MCF 10A (cell line): ENCODE results near the gene NAXE. TPM values are rescaled to one million over a fixed set of nuclear protein-coding genes. Genes with fewer than 3 reads are reported as not detected.
A peak's percentile ranks its signal among the peaks of the same experiment; 100 is the strongest.
"Not testable (repeated sequence)": the region's sequence is repeated elsewhere in the genome, so short reads cannot be mapped to it uniquely, and the experiment has no call there.

Experiments
- BruUV-seq: library from RNA; stranded (reverse); fragments of 400-500 nt; replicated peaks from 2 replicates; lab custom pipeline; 2021; lab: Mats Ljungman, UMichigan
- CTCF ChIA-PET: fragments of 300-600 bp; sonication (Branson Sonifier 250); formaldehyde crosslinking; extraction: SDS; loops from one replicate; lab custom pipeline; 2021; ENCODE audit warnings: antibody characterized with exemption, inconsistent platforms; lab: Yijun Ruan, JAX
- POLR2A ChIA-PET: fragments of 300-600, 350-650 bp; sonication (Branson Sonifier 250); formaldehyde crosslinking; extraction: SDS; loops from one replicate; lab custom pipeline; 2020; ENCODE audit warnings: antibody characterized with exemption, inconsistent platforms; lab: Yijun Ruan, JAX
- DNase-seq: peaks from one replicate; pipeline ENCODE4 v3.0.0-alpha.2; 2018; ENCODE audit not compliant: unreplicated experiment
- H3K27ac Mint-ChIP-seq: one replicate; pipeline ENCODE4 v1.8.0; 2022; ENCODE audit warnings: mild to moderate bottlenecking, low read depth, mixed read lengths; ENCODE audit not compliant: unreplicated experiment
- H3K27me3 Mint-ChIP-seq: one replicate; pipeline ENCODE4 v1.8.0; 2022; ENCODE audit warnings: mixed read lengths; ENCODE audit not compliant: insufficient read depth, unreplicated experiment
- H3K36me3 Mint-ChIP-seq: one replicate; pipeline ENCODE4 v1.8.0; 2022; ENCODE audit warnings: mild to moderate bottlenecking, moderate library complexity, mixed read lengths; ENCODE audit not compliant: insufficient read depth, unreplicated experiment
- H3K4me1 Mint-ChIP-seq: one replicate; pipeline ENCODE4 v1.8.0; 2022; ENCODE audit warnings: mixed read lengths; ENCODE audit not compliant: insufficient read depth, unreplicated experiment
- H3K4me3 Mint-ChIP-seq: one replicate; pipeline ENCODE4 v1.8.0; 2022; ENCODE audit warnings: mild to moderate bottlenecking, moderate library complexity, mixed read lengths; ENCODE audit not compliant: unreplicated experiment
- H3K9me3 Mint-ChIP-seq: one replicate; pipeline ENCODE4 v1.8.0; 2022; ENCODE audit warnings: mixed read lengths; ENCODE audit not compliant: unreplicated experiment
- intact Hi-C: fragments of 100-400 bp; cut with micrococcal nuclease; formaldehyde crosslinking; loops from 2 replicates; pipeline ENCODE4 v1.14.1; 2022
- total RNA-seq: library from RNA; stranded (reverse); gene quantifications from 2 replicates; pipeline ENCODE4 v1.2.3, GENCODE V29; 2022
- TF ChIP-seq, protein P1 (sequence below): fragments of 200-600 bp; IDR thresholded peaks from one replicate; pipeline ENCODE4 v1.8.0; 2022; ENCODE audit warnings: antibody characterized with exemption, mild to moderate bottlenecking; ENCODE audit not compliant: unreplicated experiment

The NAXE gene
- total RNA-seq, 1 experiment from 2014 or later = 155 TPM

DNA sequence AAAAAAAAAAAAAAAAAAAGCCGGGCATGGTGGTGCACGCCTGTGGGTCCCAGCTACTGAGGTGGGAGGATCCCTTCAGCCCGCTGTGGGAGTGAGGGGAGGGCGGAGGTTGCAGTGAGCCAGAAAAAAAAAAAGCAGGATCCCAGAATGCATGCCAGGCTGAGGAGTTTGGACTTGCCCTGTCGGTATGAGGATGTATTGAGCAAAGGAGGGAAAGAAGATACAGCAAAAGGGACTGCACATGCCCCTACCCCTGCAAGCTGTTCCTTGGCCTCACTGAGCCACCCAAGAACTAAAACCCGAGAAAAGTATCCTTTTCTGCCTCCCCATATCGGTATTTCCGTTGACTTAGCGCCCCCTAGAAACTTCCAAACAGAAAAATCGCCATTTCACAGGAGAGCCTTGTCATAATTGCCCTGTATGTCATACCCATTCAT, 11.0 kb downstream of the NAXE start:
- no peaks in the 10 kb centered on the region for H3K27me3 Mint-ChIP-seq
- peak; percentile 63 for DNase-seq
- peaks cover 18% of the 10 kb centered on the region for H3K4me1 Mint-ChIP-seq
- H3K9me3 Mint-ChIP-seq = no peaks in the 10 kb centered on the region
- TF ChIP-seq, protein P1, sequence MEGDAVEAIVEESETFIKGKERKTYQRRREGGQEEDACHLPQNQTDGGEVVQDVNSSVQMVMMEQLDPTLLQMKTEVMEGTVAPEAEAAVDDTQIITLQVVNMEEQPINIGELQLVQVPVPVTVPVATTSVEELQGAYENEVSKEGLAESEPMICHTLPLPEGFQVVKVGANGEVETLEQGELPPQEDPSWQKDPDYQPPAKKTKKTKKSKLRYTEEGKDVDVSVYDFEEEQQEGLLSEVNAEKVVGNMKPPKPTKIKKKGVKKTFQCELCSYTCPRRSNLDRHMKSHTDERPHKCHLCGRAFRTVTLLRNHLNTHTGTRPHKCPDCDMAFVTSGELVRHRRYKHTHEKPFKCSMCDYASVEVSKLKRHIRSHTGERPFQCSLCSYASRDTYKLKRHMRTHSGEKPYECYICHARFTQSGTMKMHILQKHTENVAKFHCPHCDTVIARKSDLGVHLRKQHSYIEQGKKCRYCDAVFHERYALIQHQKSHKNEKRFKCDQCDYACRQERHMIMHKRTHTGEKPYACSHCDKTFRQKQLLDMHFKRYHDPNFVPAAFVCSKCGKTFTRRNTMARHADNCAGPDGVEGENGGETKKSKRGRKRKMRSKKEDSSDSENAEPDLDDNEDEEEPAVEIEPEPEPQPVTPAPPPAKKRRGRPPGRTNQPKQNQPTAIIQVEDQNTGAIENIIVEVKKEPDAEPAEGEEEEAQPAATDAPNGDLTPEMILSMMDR = peak; percentile 31
- intact Hi-C loops = loop anchor here (10.0 kb wide), 1 partner anchor 98 kb away; the partner anchor contains the start of gene MEF2D
- peaks cover 35% of the 10 kb centered on the region for H3K36me3 Mint-ChIP-seq
- H3K27ac Mint-ChIP-seq = peak overlapping the region; percentile 31
- no TSS peak for BruUV-seq
- CTCF ChIA-PET = interaction anchor here (0.6 to 8.3 kb wide), 20 partner anchors 9 to 366 kb away, joined by 3 to 64 read pairs (median 4); partner anchors contain the start of gene NAXE
- POLR2A ChIA-PET = interaction anchor here (0.6 to 7.0 kb wide), 10 partner anchors 11 to 509 kb away, joined by 3 to 134 read pairs (median 9); partner anchors contain the start of genes MEF2D and NAXE
- peak overlapping the region; percentile 86 for H3K4me3 Mint-ChIP-seq

DNA sequence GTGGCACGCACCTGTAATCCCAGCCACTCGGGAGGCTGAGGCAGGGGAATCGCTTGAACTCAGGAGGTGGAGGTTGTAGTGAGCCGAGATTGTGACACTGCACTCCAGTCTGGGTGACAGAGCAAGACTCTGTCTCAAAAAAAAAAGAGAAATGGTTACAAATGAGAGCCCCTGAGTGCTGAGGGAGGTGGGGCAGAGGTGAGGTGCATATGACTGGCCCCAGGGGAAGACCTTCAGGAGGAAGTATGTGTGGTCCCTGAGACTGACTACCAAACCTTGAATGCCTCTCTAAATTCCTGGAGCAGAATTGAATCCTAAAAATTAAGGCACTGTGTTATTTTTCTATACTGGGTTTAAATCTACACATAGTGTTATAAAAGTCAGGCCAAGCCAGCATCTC, 15.8 kb downstream of the NAXE start:
- CTCF ChIA-PET, DNase-seq, H3K9me3 Mint-ChIP-seq, H3K27ac Mint-ChIP-seq, H3K36me3 Mint-ChIP-seq, H3K4me3 Mint-ChIP-seq, H3K4me1 Mint-ChIP-seq, POLR2A ChIA-PET, BruUV-seq: not testable (repeated sequence)
- intact Hi-C loops = loop anchor here (10.0 kb wide), 1 partner anchor 103 kb away; the partner anchor contains the start of gene MEF2D
- peaks cover 16% of the 10 kb centered on the region for H3K27me3 Mint-ChIP-seq

DNA sequence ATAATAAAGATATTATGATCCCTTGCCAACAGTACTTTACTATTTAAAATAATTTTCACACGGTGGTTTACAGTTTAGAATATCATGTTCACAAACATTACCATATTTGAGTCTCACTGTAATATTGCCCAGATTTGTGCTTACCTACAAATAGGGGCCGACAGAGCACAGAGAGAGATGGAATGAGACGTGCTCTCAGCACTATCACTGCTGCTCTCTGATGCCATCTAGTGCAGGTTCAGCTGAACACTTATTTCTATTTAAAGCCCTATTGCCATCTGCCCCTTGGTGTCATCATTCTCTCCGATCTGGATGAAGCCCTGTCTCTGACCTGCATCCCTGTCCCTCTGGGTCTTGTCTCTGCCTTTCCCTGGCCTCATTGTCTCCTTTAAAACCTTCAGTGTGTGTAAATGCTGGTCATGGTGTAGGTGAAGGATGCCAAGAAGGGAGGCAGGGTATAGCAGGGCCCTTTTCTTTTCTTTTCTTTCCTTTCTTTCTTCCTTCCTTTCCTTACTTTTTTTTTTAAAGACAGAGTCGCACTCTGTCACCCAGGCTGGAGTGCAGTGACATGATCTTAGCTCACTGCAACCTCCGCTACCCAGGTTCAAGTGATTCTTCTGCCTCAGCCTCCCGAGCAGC, 16.6 kb downstream of the NAXE start:
- H3K36me3 Mint-ChIP-seq = peaks cover 5% of the 10 kb centered on the region
- TF ChIP-seq, protein P1 = peak; percentile 89
- ChIA-PET POLR2A (interaction anchor here (0.6 to 1.8 kb wide), 6 partner anchors 9 to 151 kb away, joined by 3 to 10 read pairs (median 4); partner anchors contain the start of genes MEF2D and NAXE), CTCF (interaction anchor here (0.6 to 3.2 kb wide), 52 partner anchors 9 to 255 kb away, joined by 3 to 38 read pairs (median 5); partner anchors contain the start of genes MEF2D, NAXE and TTC24)
- peak; percentile 87 for DNase-seq
- H3K9me3 Mint-ChIP-seq = no peaks in the 10 kb centered on the region
- no peaks in the 10 kb centered on the region for H3K4me1 Mint-ChIP-seq
- H3K4me3 Mint-ChIP-seq = no peak overlapping the region
- peaks cover 24% of the 10 kb centered on the region for H3K27me3 Mint-ChIP-seq
- BruUV-seq = no TSS peak
- intact Hi-C loops = loop anchor here (1.0 to 10.0 kb wide), 4 partner anchors 24 to 223 kb away; partner anchors contain the start of gene MEF2D
- no peak overlapping the region for H3K27ac Mint-ChIP-seq

DNA sequence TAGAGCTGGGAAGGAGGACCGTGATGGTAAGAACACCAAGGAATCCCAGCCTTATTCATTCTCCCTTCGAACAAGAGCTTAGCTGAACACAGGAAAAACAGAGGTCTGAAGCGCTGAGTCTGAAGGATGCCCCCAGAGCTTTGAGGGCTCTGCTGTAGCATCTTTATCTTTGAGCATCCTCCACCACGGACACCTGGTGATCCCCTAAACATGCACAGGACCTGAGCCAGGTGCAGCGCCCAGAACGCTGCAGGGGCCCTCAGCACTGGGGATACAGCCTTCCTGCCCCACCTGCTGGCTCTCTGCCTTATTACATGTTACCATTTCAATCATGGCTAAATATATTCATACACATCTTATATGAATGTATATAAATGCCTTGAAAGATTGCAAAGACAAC, 17.4 kb downstream of the NAXE start:
- Mint-ChIP-seq H3K36me3 (peaks cover 5% of the 10 kb centered on the region), H3K27ac (no peak overlapping the region), H3K9me3 (no peaks in the 10 kb centered on the region), H3K4me1 (no peaks in the 10 kb centered on the region), H3K4me3 (no peak overlapping the region), H3K27me3 (peaks cover 26% of the 10 kb centered on the region)
- DNase-seq = peak; percentile 71
- TF ChIP-seq, protein P1 = peak; percentile 67
- no TSS peak for BruUV-seq
- ChIA-PET POLR2A (interaction anchor here (1.2 to 1.8 kb wide), 4 partner anchors 17 to 151 kb away, joined by 3 to 10 read pairs (median 6); partner anchors contain the start of genes MEF2D and NAXE), CTCF (interaction anchor here (0.5 to 3.2 kb wide), 56 partner anchors 8 to 812 kb away, joined by 3 to 38 read pairs (median 5); partner anchors contain the start of genes MEF2D, NAXE and TTC24)
- intact Hi-C loops = loop anchor here (1.0 to 10.0 kb wide), 4 partner anchors 25 to 224 kb away; partner anchors contain the start of gene MEF2D

DNA sequence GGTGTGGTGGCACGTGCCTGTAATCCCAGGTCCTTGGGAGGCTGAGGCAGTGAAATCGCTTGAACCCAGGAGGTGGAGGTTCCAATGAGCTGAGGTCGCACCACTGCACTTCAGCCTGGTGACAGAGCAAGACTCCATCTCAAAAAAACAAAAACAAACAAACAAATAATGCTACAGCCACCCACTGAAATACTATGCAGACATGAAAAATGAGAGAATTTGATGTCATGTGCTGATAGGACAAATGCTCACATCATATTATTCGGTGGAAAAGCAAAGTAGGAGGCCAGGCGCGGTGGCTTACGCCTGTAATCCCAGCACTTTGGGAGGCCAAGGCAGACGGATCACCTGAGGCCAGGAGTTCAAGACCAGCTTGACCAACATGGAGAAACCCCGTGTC, 18.5 kb downstream of the NAXE start:
- H3K27me3 Mint-ChIP-seq = peaks cover 26% of the 10 kb centered on the region
- BruUV-seq, DNase-seq, H3K9me3 Mint-ChIP-seq, H3K4me3 Mint-ChIP-seq, H3K27ac Mint-ChIP-seq, H3K4me1 Mint-ChIP-seq, intact Hi-C loops, H3K36me3 Mint-ChIP-seq: not testable (repeated sequence)
- ChIA-PET POLR2A (interaction anchor here (0.8 to 0.9 kb wide), 2 partner anchors 14 to 154 kb away, joined by 3 read pairs; no protein-coding TSS in a partner anchor), CTCF (interaction anchor here (0.6 to 3.9 kb wide), 12 partner anchors 14 to 255 kb away, joined by 3 to 38 read pairs (median 3); partner anchors contain the start of gene NAXE)
